Measurements from ENCODE around the gene KIAA1614. TPM values are rescaled to one million over a fixed set of nuclear protein-coding genes. Genes with fewer than 3 reads are reported as not detected.
A peak's percentile ranks its signal among the peaks of the same experiment; 100 is the strongest.

Gene KIAA1614
- total RNA-seq (2014; rRNA removed; shearing (Covaris generic)) (0.06 and 0.08 TPM in 2 replicates), total RNA-seq (2022) (0.80 TPM in 1 of 2 replicates, not detected in the other), Bru-seq, nascent RNA (percentile 6 among the genes with signal in this experiment), BruChase-seq, experiment 1, labeled RNA remaining after a 6-hour chase (percentile 14 among the genes with signal in this experiment), BruChase-seq, experiment 2, labeled RNA remaining after a 2-hour chase (percentile 14 among the genes with signal in this experiment)
- long read RNA-seq = 0 reads

GRCh38 chr1:180912801-180913565 is at the start of gene KIAA1614:
TSS of gene KIAA1614 (plus strand) at chr1:180912897. CDS start at chr1:180913244, 347 bp downstream.
- no peak within 1 kb of the TSS for H2AFZ ChIP-seq (ENCODE audit: low read length)
- POLR2A ChIA-PET = no interaction called here
- no peak for DNase-seq (ENCODE audit: low spot score)

GRCh38 chr1:180863158-180863775 is 49.4 kb upstream of the KIAA1614 start:
- no peaks in the 10 kb centered on the region for H4K20me1 ChIP-seq (ENCODE audit: insufficient read depth, low read length)
- H3K4me1 ChIP-seq (ENCODE audit: insufficient read depth, low read length, poor library complexity, severe bottlenecking) = no peaks in the 10 kb centered on the region
- H3K36me3 ChIP-seq (ENCODE audit: insufficient read depth, low read length) = no peaks in the 10 kb centered on the region
- TF ChIP-seq CTCF (conservative IDR thresholded peaks at IDR 0.05; ENCODE audit: low read length) = peak; percentile 92
- TF ChIP-seq EZH2phosphoT487 (IDR thresholded peaks at IDR 0.05; ENCODE audit: borderline replicate concordance, low read depth, low read length) = no peak
- BruUV-seq (replicated peaks) = no TSS peak
- no peaks in the 10 kb centered on the region for H3K9me2 ChIP-seq (ENCODE audit: insufficient read depth, low read length)
- CTCF ChIA-PET (ENCODE audit: unreplicated experiment) = no interaction called here
- H3K9me3 ChIP-seq (ENCODE audit: low read length) = no peaks in the 10 kb centered on the region
- H3K79me2 ChIP-seq (ENCODE audit: insufficient read depth, low read depth, low read length) = no peaks in the 10 kb centered on the region
- H3K4me2 ChIP-seq (ENCODE audit: low read length) = no peak overlapping the region
- POLR2A ChIA-PET = interaction anchor here (0.5 to 1.6 kb wide), 3 partner anchors 10 to 598 kb away, joined by 3 to 4 read pairs (median 3); no protein-coding TSS in a partner anchor
- no peak overlapping the region for H3K27ac ChIP-seq (ENCODE audit: low read depth, low read length, poor library complexity, severe bottlenecking)
- H2AFZ ChIP-seq (ENCODE audit: low read length) = no peak overlapping the region
- DNase-seq (ENCODE audit: low spot score) = peak; percentile 42
- intact Hi-C loops (cut with micrococcal nuclease; ENCODE audit: unreplicated experiment) = loop anchor here (5.0 kb wide), 3 partner anchors 86 to 346 kb away; partner anchors contain the start of gene XPR1
- no peak overlapping the region for H3K4me3 ChIP-seq (ENCODE audit: low read depth, low read length, poor library complexity, severe bottlenecking)

More at GRCh38 chr1:180912801-180913565, at the start of gene KIAA1614:
- CTCF ChIA-PET (ENCODE audit: unreplicated experiment) = no interaction called here
- Histone ChIP-seq H3K36me3 (ENCODE audit: insufficient read depth, low read length) (no peaks in the 10 kb centered on the region), H3K4me1 (ENCODE audit: insufficient read depth, low read length, poor library complexity, severe bottlenecking) (no peaks in the 10 kb centered on the region), H3K27ac (ENCODE audit: low read depth, low read length, poor library complexity, severe bottlenecking) (no peak within 1 kb of the TSS), H3K4me2 (ENCODE audit: low read length) (no peak within 1 kb of the TSS), H3K9me3 (ENCODE audit: low read length) (no peaks in the 10 kb centered on the region), H3K79me2 (ENCODE audit: insufficient read depth, low read depth, low read length) (no peaks in the 10 kb centered on the region), H3K9me2 (ENCODE audit: insufficient read depth, low read length) (no peaks in the 10 kb centered on the region), H3K4me3 (ENCODE audit: low read depth, low read length, poor library complexity, severe bottlenecking) (no peak within 1 kb of the TSS), H4K20me1 (ENCODE audit: insufficient read depth, low read length) (no peaks in the 10 kb centered on the region)
- no peak for TF ChIP-seq CTCF (conservative IDR thresholded peaks at IDR 0.05; ENCODE audit: low read length)
- no peak for TF ChIP-seq EZH2phosphoT487 (IDR thresholded peaks at IDR 0.05; ENCODE audit: borderline replicate concordance, low read depth, low read length)
- intact Hi-C loops (cut with micrococcal nuclease; ENCODE audit: unreplicated experiment) = no loop called here
- no TSS peak for BruUV-seq (replicated peaks)
